GM18873 (cell line): Measurements from ENCODE around the gene WWOX.
"Not testable (repeated sequence)": the region's sequence is repeated elsewhere in the genome, so short reads cannot be mapped to it uniquely, and the experiment has no call there.

Experiments
- ATAC-seq: cut with Tn5 transposase; IDR thresholded peaks from one replicate; pipeline ENCODE4 v1.9.1; 2021; ENCODE audit warnings: mild to moderate bottlenecking, moderate library complexity, moderate number of reproducible peaks; ENCODE audit not compliant: unreplicated experiment, low FRiP score

WWOX gene

GRCh38 chr16:79212114-79212791 is 1112.8 kb downstream of the WWOX start:
- ATAC-seq = no peak

- ATAC-seq = no peak
Measured at GRCh38 chr16:79213214-79213613, 1113.8 kb downstream of the WWOX start.

GRCh38 chr16:79215289-79215688 is 1115.8 kb downstream of the WWOX start:
- no peak for ATAC-seq

GRCh38 chr16:79217375-79218011 is 1118.0 kb downstream of the WWOX start:
- no peak for ATAC-seq

GRCh38 chr16:79218351-79218750 is 1118.9 kb downstream of the WWOX start:
- no peak for ATAC-seq

- not testable (repeated sequence) for ATAC-seq
Measured at GRCh38 chr16:79225994-79226393, 1126.5 kb downstream of the WWOX start.

GRCh38 chr16:79229361-79229760 is 1129.9 kb downstream of the WWOX start:
- no peak for ATAC-seq

- ATAC-seq = not testable (repeated sequence)
Measured at GRCh38 chr16:79245700-79246099, 1146.2 kb downstream of the WWOX start.

GRCh38 chr16:79247386-79247785 is 1147.9 kb downstream of the WWOX start:
- ATAC-seq = no peak

- no peak for ATAC-seq
Measured at GRCh38 chr16:79248351-79248750, 1148.9 kb downstream of the WWOX start.

GRCh38 chr16:79250502-79251098 is 1151.1 kb downstream of the WWOX start:
- no peak for ATAC-seq

- no peak for ATAC-seq
Measured at GRCh38 chr16:79253100-79253631, 1153.7 kb downstream of the WWOX start.

GRCh38 chr16:79257953-79258490 is 1158.6 kb downstream of the WWOX start:
- ATAC-seq = no peak

GRCh38 chr16:79260890-79261289 is 1161.4 kb downstream of the WWOX start:
- ATAC-seq = not testable (repeated sequence)

- ATAC-seq = no peak
Measured at GRCh38 chr16:79261481-79261940, 1162.1 kb downstream of the WWOX start.

- no peak for ATAC-seq
Measured at GRCh38 chr16:79261944-79262552, 1162.6 kb downstream of the WWOX start.
